A204.1 (cell line): Measurements from ENCODE around the gene RTN4RL2.

Source experiments
- FAIRE-seq: peaks from 2 replicates; lab custom pipeline; 2012; peaks lifted over from hg19 to GRCh38; lab: Jason Lieb, UNC

The RTN4RL2 gene

DNA sequence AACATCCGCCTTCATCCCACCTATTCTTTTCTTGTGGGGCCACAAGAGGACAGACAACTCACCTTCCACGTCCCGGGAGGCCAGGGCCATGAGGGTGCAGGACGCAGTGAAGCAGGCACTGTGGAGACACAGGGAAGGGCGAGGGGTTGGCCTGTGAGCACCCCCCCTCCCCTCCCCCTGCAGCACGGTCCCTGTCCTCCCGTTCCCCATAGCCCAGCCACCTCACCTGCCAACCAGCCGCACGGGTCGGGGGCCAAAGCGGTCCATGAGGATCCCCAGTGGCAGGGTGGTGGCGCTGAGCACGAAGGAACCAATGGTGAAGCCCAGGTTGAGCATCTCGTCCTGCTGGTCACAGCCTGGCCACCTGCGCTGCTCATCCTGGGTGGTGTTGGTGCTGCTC, 40.6 kb downstream of the RTN4RL2 start:
- no peak for FAIRE-seq

DNA sequence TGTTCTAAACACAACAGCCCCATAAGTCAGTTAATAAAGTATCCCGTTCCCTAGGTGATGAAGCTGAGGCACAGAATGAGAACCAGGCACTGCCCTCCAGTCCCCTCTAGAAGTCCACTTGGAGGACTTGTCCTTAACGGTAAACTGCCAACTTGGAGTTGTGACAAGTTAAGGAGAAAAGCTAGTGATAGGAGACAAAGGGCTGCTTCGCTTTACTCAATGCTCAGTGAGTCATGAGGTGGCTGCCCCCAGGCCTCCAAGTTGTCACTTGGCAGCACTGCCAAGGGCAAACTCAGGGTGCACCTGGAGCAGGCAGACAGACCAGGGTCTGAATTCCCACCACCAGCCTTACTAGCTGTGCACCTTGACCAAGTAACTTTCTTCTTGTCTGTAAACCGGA, 41.6 kb downstream of the RTN4RL2 start:
- FAIRE-seq, result no peak

DNA sequence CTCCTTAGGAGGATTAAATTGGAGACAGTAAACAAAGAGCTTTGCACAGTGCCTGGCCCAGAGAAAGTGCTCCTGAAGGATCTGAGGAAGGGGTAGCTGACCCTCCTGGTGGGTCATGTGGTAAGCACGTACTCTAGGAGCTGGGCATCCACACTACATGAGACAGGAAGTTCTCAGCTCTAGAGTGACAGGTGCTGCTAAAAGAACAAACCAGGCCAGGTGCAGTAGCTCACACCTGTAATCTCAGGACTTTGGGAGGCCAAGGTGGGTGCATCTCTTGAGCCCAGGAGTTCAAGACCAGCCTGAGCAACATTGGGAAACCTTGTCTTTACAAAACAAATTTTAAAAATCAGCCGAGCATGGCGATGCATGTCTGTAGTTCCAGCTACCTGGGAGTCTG, 42.0 kb downstream of the RTN4RL2 start:
- FAIRE-seq, result no peak

DNA sequence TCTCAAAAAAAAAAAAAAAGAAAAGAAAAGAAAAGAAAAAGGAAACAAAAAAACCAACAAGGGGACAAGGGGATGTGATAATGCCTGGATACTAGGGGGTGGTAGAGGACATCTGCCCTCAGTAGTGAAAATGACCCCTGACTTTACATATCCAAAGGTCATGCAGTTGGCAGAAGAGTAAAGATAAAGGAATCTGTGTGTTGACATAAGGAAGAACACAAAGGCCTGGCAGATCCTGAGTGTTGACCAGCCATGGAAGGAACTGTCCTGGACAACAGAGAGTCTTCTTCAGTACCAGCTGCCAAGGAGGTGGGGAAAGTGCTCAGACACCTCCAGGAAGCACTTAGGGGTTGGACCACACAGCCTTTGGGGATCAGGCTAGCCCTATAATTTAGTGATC, 42.5 kb downstream of the RTN4RL2 start:
- no peak for FAIRE-seq

DNA sequence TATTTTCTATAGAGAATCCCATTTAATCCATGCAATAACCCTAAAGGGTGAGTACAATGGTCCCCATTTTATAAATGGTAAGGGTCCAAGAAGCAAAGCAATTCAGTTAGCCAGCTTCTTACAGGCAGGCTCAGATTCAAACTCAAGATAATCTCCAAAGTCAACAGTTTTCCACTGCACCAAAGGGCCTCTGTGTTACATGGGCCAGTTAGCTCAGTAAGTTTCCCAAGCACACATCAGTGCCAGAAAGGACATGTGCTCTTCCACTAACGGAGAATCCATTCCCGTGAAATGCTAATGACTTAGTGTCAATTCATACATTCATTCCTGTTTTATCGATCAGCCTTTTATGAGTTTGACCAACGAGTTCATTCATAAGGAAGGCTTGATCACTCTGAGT, 44.2 kb downstream of the RTN4RL2 start:
- FAIRE-seq, result no peak

DNA sequence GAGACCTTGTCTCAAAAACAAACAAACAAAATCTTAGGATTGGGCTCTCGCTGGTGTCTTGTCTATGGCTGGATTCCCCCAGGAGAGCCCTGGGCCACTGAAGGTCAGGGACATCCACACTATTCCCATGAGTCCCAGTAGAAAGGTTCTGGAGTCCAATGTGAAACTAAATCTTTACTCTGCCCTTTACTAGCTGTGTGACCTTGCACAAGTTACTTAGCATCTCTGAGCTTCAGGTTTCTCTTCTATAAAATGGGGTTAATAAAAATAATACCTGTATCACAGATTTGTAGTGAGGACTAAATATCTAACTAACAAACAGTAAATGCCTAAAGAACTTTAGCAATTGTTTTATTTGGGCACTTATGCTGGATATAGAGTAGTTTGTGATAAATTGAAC, 46.2 kb downstream of the RTN4RL2 start:
- FAIRE-seq, result no peak

DNA sequence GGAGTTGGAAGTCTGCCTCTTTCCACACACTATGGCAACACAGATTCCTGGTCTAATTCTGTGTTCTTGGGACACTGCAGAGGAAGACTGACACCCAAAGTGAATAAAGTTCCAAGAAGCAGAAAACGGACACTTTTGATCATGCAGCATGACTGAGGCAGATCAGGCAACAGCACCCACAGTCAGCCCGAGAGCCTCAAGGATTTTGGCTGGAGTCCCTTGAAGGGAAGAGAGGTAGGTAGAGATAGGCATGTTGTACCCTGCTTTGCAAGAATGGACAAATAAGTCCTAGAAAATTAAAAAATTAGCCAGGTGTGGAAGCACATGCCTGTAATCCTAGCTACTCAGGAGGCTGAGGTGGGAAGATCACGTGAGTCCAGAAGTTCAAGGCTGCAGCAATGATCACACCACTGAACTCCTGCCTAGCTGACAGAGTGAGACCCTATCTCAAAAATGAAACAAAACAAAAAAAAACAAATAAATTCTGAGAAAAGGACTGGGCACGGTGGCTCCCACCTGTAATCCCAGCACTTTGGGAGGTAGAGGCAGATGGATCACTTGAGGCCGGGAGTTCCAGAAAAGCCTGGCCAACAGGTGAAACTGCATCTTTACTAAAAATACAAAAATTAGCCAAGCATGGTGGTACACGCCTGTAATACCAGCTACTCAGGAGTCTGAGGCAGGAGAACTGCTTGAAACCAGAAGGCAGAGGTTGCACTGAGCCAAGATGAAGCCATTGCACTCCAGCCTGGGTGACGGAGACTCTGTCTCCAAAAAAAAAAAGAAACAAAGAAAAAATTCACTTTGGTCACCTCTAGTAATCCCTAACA, 48.2 kb downstream of the RTN4RL2 start:
- no peak for FAIRE-seq

DNA sequence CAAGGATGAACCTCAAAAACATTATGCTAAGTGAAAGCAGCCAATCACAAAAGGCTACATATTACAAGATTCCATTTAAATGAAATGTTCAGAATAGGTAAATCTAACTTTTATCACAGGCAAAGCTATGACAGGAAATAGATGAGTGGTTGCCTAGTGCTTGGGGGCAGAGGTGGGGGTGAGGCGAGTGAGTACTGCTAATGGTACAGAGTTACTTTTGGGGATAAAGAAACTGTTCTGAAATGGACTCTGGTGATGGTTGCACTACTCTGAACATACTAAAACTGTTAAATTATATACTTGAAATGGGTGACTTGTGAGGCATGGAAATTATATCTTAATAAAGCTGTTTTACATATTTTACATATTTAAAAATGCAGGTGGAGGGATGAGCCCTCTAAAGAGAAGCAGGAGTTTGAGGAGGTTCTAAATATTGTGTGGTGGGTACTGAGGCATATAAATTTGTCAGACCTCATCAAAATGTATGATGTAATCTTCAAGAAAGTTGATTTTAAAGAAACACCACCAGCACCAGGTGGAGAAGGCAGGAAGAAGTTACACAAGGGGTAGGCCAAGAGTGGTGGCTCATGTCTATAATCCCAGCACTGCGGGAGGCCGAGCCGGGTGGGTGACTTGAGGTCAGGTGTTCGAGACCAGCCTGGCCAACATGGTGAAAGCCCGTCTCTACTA, 51.6 kb downstream of the RTN4RL2 start:
- FAIRE-seq, result no peak

DNA sequence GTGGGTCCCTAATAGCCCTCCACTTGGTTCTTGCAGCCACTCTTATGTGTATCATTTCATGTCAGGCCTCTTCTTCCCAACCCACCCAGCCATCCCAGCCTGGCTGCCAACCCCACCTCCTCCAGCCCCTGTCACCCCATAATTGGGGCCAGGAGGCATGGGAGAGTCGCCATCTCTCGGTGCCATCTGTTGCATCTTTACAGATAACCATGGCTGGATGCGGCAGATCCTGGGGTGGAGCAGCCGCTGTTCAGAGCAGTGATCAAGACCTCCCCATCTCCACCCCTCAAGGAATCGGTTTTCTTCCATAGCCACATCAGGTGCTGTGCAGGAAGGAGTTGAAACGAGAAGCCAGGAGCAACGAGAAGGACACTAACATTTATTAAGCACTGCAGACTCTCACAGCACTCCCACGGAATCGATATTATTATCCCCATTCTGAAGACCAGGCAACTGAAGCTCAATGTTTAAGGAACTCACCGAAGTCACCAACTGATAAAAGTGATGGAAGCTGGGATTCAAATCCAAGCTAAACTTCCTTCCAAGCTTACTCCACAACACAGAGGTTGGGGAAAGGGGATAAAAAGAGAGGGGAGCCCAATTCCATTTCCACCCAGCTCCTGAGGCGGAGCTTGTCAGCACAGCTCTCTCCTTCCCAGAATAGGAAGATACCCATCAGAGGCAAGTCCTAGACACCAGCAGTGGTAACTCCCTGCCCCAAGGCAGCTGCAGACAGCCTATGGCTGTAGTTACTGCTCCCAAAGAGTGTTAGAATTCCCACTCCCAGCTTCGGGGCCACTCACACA, 52.5 kb downstream of the RTN4RL2 start:
- no peak for FAIRE-seq

DNA sequence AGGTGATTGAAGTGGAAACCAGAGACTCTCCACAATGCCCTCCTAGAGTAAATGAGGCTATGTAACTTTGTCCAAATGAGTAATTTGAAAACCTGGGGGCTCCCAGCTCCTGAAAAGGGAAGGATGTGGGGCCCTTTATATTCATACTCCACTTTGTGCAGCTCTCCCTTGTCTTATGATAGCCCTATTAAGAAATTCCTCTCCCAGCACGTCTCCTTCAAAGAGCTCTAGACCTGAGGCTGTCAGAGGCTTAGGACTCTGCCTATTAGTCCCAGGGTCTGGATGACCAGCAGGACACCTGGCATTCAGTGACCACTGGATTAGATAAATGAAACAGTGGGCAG, 53.1 kb downstream of the RTN4RL2 start:
- FAIRE-seq, result no peak

DNA sequence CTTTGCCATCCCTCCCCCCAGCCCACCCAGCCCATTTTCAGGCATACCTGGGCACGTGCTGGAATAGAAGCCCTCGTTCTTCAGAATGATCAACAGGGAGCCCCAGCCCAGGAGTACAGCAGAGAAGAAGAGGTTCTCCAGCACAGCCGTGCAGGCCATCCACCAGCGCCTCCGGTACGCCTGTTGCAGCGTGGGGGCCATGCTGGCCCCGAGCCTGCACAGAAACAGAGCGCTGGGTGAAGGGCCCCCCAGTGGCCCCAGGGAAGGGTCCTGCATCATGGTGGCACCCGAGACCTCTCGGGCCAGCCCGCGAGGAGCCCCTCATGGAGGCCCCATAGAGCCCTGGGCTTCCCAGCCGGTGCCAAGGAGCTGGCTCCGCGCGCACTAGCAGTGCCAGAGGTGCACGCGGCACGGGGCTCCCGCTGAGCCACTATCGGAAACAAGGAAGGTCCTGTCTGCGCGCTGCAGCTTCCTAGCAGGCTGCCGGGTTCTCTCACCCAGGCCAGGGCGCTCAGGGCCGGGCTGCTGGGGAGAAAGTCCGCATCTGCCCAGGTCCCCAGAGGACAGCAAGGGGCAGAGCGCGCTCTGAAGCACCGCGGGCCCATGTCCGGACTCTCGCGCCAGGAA, 53.7 kb downstream of the RTN4RL2 start:
- no peak for FAIRE-seq

DNA sequence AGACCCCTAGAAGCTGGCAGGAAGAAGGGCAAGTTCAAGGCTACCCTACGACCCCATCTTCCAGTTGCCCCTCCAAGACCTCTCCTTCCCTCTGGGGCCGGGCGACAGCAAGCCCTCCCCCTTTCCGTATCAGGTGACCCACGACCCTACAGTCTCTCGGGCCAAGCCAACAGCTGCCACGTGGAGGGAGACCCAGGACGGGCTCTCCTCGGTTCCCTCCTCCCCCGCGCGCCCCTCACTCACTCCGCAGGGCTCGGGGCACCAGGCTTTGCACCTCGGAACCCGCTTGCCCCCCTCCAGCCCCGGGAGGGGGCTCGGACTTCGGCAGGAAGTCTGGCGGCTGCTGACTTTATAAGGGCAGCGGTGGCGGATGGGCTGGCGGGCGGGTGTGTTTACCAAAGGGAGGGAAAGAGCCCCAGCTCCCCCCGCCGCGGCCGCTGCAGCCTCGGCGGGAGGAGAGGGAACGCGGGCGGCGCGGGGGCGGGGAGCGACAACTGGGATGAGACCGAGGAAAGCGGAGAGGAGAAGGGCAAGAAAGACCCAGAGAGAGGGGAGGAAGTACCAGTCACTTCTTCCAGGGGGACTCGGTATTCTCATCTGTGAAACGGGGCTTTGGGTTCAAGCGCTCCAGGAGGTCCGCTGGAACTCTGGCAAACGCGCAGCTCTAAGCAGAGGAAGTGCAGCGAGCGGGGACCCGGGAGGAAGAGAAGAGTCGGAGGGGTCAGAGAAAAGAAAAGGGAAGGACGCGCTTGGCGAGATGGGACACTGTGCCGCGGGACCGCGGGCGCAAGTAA, 54.4 kb downstream of the RTN4RL2 start:
- FAIRE-seq, result no peak

DNA sequence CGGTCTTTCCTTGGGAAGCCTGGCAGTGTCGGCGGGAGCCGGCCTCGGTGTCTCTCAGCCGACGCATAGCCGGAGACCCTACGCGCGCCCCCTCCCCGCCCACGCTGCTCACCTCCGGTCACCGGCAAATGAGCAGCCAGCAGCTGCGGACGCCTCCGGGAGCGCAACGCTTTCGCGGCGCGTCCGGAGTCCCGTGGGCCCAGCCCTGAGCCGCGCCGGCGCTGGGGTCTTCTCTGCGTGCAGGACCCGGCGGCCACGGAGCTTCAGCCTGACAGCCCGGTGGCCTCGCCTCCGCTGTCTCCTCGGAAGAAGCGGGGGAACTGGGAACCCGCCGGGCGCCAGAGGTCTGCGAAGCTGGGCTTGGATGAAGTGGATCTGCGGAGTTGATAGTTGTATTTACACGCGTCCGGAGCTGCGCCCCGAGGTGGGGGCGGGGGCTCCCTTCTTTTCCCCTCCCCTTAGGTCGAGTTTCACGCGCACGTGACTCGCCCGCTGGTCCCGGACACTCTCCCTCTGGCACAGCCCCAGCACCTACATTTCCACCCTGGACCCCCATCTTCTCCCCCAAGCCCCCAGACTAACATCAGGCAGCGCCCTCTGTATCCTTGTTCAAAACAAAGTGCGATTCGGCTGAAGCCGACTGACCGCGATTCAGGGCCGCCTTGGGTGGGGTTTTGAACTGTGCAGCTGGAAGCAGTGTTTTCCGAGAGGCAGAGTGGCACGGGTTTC, 55.2 kb downstream of the RTN4RL2 start, which contains the start of gene SLC43A1:
SLC43A1 (minus strand) TSS at position 371 of the 729 bp plus-strand sequence. CDS start 1,591 bp downstream, outside the sequence.
- FAIRE-seq, result no peak

DNA sequence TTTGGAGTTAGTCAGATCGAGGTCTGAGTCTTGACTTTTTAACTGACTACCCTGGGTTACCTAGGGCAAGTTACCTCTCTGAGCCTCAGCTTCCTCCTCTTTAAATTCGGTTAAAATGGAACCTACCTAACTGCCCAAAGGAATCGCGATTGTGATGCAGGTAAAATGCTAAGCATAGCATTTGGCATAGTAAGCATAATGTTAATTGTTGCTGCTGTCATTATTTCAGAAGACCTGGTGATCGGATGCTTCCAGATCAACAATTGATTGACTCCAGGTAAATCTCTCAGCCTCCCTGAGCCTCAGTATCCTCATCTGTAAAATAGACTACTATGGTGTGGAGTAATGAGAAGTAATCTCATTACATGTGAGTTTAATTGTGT, 55.7 kb downstream of the RTN4RL2 start:
- FAIRE-seq, result no peak

DNA sequence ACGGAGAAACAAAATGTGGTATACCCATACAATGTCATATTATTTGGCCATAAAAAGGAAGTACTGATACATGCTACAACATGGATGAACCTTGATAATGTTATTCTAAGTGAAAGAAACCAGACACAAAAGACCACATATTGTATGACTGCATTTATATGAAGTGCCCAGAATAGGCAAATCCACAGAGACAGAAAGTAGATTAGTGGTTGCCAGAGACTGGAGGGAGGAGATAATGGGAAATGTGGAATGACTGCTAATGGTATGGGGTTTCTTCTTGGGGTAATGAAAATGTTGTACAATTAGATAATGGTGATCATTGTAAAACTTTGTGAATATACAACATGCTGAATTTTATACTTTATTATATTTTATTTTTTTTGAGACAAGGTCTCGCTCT, 60.8 kb downstream of the RTN4RL2 start:
- no peak for FAIRE-seq

DNA sequence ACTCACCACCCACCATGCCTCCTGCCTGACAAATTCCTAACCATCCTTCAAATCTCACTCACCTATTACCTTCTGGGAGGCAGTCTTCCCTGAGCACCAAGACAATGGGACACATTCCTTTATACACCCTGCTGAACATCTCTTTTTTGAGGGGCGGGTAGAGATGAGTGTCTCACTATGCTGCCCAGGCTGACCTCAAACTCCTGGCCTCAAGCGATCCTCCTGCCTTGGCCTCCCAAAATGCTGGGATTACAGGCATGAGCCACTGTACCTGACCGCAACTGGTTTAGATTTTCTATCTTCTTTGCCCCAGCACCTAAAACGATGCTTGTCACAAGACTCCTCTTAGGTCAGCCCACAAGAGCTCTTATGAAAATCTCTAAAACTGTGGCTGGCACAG, 63.1 kb downstream of the RTN4RL2 start:
- FAIRE-seq, result no peak
